ENCODE results near the gene ZNF280B. TPM values are rescaled to one million over a fixed set of nuclear protein-coding genes. Genes with fewer than 3 reads are reported as not detected.

ZNF280B gene
- total RNA-seq, 4 donors from 2014 or later: 0.47 to 0.80 (median 0.70) TPM; not detected in 1

DNA sequence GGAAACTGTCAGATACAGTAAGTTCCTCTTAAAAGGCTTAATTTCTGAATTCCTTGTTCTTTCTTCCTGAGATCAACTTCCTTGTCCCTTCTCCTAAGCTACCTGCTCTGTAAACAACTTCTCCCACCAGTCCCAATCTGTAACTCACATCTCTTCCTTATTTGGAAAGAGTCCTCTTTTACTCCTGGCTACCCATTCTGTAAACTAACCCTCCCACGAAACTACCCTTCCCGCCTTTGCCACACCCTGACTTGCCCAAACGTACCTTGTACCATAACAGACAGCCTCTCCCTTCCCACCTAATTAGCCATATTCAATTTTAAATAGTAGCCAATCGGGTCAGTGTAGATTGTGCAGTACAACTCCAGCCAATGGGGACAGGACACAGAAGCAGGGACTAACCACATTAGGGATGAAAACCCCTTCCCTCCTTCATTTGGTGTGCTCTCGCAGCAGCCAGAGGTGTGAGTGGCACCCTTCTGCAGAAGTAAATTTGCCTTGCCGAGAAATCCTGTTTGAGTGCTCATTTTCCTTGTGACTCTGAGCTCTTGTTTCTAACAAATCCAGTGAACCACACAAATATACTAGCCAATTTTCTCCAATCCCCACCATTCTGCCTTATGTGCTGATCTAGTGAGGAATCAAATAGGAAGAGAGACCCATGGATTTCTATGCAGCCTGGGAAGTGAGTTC lies 49.5 kb downstream of the ZNF280B start:
- DNase-seq: no peak
- Histone ChIP-seq H3K36me3 (no peaks in the 10 kb centered on the region), H3K27ac (no peak overlapping the region), H3K4me1 (no peaks in the 10 kb centered on the region), H3K4me3 (no peak overlapping the region), H3K27me3 (no peaks in the 10 kb centered on the region), H3K9me3 (peaks cover 0 to 31% (median 12%) of the 10 kb centered on the region in 4 donors)
- TF ChIP-seq POLR2A (IDR thresholded peaks at IDR 0.05): no peak
- TF ChIP-seq, protein P1, sequence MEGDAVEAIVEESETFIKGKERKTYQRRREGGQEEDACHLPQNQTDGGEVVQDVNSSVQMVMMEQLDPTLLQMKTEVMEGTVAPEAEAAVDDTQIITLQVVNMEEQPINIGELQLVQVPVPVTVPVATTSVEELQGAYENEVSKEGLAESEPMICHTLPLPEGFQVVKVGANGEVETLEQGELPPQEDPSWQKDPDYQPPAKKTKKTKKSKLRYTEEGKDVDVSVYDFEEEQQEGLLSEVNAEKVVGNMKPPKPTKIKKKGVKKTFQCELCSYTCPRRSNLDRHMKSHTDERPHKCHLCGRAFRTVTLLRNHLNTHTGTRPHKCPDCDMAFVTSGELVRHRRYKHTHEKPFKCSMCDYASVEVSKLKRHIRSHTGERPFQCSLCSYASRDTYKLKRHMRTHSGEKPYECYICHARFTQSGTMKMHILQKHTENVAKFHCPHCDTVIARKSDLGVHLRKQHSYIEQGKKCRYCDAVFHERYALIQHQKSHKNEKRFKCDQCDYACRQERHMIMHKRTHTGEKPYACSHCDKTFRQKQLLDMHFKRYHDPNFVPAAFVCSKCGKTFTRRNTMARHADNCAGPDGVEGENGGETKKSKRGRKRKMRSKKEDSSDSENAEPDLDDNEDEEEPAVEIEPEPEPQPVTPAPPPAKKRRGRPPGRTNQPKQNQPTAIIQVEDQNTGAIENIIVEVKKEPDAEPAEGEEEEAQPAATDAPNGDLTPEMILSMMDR (IDR thresholded peaks at IDR 0.05): no peak

DNA sequence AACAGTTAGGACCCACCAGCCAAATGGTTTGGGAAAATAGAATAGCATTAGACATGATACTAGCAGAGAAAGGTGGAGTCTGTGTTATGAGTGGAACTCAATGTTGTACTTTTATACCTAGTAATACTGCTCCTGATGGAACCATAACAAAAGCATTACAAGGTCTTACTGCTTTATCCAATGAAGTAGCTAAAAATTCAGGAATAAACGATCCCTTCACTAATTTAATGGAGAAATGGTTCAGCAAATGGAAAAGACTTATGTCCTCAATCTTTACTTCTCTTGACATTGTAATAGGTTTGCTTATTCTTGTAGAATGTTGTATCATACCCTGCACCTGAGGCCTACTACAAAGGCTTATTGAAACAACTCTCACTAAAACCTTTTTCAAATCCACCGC lies 50.2 kb downstream of the ZNF280B start:
- H3K4me1 ChIP-seq: no peaks in the 10 kb centered on the region
- H3K27me3 ChIP-seq: no peaks in the 10 kb centered on the region
- no peak for TF ChIP-seq POLR2A (IDR thresholded peaks at IDR 0.05)
- TF ChIP-seq, protein P1 (IDR thresholded peaks at IDR 0.05): no peak
- H3K36me3 ChIP-seq: no peaks in the 10 kb centered on the region
- H3K9me3 ChIP-seq: peaks cover 0 to 31% (median 12%) of the 10 kb centered on the region in 4 donors
- DNase-seq: no peak
- no peak overlapping the region for H3K4me3 ChIP-seq
- no peak overlapping the region for H3K27ac ChIP-seq

DNA sequence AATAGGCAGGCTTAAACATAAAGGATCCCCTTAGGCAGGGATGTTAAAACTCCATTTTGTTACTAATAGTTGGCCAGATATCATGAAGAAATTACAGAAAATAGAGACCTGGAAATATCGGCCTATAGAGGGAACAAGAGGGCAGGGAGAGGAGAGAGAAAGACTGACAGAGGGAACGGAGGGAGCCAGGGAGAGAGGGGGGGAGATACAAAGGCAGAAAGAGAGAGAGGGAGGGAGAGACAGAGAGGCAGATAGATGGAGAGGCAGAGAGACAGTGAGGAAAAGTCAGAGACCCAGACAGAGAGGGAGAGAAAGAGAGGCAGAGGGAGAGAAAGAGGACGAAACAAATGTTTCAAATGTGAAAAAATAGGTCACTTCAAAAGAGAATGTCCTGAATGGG lies 53.5 kb downstream of the ZNF280B start:
- H3K36me3 ChIP-seq: no peaks in the 10 kb centered on the region
- no peak for TF ChIP-seq POLR2A (IDR thresholded peaks at IDR 0.05)
- TF ChIP-seq, protein P1 (IDR thresholded peaks at IDR 0.05): no peak
- peaks cover 0 to 28% (median 12%) of the 10 kb centered on the region in 4 donors for H3K9me3 ChIP-seq
- no peak overlapping the region for H3K4me3 ChIP-seq
- no peak overlapping the region for H3K27ac ChIP-seq
- H3K27me3 ChIP-seq: no peaks in the 10 kb centered on the region
- DNase-seq: no peak
- no peaks in the 10 kb centered on the region for H3K4me1 ChIP-seq

DNA sequence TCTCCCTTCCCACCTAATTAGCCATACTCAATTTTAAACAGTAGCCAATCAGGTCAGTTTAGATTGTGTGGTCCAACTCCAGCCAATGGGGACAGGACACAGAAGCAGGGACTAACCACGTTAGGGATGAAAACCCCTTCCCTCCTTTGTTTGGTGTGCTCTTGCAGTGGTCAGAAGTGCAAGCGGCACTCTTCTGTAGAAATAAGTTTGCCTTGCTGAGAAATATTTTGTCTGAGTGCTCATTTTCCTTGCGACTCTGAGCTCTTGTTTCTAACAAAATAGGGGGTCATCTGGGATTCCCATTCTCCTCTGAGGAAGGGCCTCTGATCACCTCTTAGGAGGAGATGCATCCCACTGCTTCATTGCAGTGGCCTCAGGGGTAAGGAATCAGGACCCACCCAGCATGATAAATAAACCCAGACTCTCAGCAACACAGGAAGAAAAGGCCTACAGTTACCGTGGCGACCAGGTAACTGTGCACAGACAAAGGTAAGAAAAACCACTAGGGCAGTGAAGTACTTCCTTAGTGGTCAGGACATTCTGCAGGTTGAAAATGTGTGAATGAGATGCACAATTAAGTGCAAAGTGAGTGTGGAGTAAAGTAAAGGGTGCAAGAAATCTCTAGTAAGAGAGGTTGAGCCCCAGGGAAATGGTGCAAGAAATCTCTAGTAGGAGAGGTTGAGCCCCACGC lies 55.4 kb downstream of the ZNF280B start:
- DNase-seq: no peak
- H3K4me3 ChIP-seq: no peak overlapping the region
- TF ChIP-seq POLR2A (IDR thresholded peaks at IDR 0.05): no peak
- TF ChIP-seq, protein P1 (IDR thresholded peaks at IDR 0.05): no peak
- no peak overlapping the region for H3K27ac ChIP-seq
- no peaks in the 10 kb centered on the region for H3K36me3 ChIP-seq
- peaks cover 0 to 13% (median 5%) of the 10 kb centered on the region in 4 donors for H3K9me3 ChIP-seq
- H3K27me3 ChIP-seq: no peaks in the 10 kb centered on the region
- no peaks in the 10 kb centered on the region for H3K4me1 ChIP-seq

DNA sequence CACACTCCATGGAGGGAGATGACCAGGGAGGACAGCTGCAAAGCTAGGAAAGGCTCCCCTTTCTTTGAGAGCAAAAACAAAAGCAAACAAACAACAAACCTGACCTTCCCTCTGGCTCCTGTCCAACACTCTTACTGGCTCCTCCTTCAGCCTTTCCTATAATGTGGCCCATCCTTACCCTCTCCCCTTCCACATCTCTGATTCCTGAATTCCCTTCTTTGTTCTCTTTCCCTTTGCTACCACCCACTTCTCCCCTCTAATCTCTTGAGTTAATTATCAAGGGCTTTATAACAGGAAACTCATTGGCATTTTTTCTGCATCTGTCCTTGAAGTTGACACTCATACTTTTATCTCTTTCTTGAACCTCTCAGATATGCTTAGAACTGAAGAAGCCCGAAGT lies 56.3 kb downstream of the ZNF280B start:
- H3K4me3 ChIP-seq: no peak overlapping the region
- H3K36me3 ChIP-seq: no peaks in the 10 kb centered on the region
- TF ChIP-seq POLR2A (IDR thresholded peaks at IDR 0.05): no peak
- TF ChIP-seq, protein P1 (IDR thresholded peaks at IDR 0.05): no peak
- H3K27ac ChIP-seq: no peak overlapping the region
- H3K9me3 ChIP-seq: peaks cover 0 to 6% (median 1%) of the 10 kb centered on the region in 4 donors
- H3K27me3 ChIP-seq: no peaks in the 10 kb centered on the region
- DNase-seq: no peak
- no peaks in the 10 kb centered on the region for H3K4me1 ChIP-seq
